ENCODE measurements around the gene APOL4. TPM values are rescaled to one million over a fixed set of nuclear protein-coding genes. Genes with fewer than 3 reads are reported as not detected.

Gene APOL4
- total RNA-seq, 2 experiments from 2014 or later, result not detected

- POLR2A ChIA-PET, result no interaction called here
- intact Hi-C loops (cut with DNase I, micrococcal nuclease), result no loop called here
Observed at GRCh38 chr22:36244522-36245391, 43.1 kb upstream of the APOL4 start.

DNA sequence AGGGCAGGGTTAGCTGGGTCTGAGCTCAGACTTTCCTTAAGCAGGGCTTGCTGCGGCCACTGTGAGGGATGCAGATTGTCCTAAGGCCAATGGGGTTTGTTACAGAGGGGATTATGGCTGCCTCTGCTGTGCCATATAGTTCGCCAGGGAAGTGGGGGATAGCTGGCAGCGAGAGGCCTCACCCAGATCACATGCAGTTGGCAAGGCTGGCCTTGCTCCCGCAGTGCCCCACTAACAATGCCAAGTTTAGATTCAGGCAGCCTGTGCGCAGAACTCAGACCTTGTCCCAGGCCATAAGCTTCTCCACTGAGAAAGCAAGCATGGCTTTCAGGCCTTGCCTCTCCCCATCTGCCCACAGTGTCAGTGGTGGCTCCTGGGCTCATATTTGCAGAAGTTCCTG, 42.4 kb upstream of the APOL4 start:
- H3K4me3 ChIP-seq (ENCODE audit: low read length), result no peak overlapping the region
- Mint-ChIP-seq H3K27ac (no peak overlapping the region), H3K4me3 (no peak overlapping the region), H3K36me3 (ENCODE audit: low read depth) (peaks cover 6% of the 10 kb centered on the region), H3K4me1 (ENCODE audit: low read depth) (peaks cover 11% of the 10 kb centered on the region), H3K27me3 (no peaks in the 10 kb centered on the region), H3K9me3 (peaks cover 2% of the 10 kb centered on the region)
- H3K4me1 ChIP-seq (ENCODE audit: insufficient read depth, low read length), result peaks cover 9% of the 10 kb centered on the region
- no peaks in the 10 kb centered on the region for H3K36me3 ChIP-seq (ENCODE audit: insufficient read depth, low read length)
- ChIA-PET POLR2A (no interaction called here), CTCF (no interaction called here)
- no peak overlapping the region for H3K27ac ChIP-seq (ENCODE audit: low read depth in 1 of 2, low read length in 2 of 2)
- TF ChIP-seq, protein P1, sequence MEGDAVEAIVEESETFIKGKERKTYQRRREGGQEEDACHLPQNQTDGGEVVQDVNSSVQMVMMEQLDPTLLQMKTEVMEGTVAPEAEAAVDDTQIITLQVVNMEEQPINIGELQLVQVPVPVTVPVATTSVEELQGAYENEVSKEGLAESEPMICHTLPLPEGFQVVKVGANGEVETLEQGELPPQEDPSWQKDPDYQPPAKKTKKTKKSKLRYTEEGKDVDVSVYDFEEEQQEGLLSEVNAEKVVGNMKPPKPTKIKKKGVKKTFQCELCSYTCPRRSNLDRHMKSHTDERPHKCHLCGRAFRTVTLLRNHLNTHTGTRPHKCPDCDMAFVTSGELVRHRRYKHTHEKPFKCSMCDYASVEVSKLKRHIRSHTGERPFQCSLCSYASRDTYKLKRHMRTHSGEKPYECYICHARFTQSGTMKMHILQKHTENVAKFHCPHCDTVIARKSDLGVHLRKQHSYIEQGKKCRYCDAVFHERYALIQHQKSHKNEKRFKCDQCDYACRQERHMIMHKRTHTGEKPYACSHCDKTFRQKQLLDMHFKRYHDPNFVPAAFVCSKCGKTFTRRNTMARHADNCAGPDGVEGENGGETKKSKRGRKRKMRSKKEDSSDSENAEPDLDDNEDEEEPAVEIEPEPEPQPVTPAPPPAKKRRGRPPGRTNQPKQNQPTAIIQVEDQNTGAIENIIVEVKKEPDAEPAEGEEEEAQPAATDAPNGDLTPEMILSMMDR (IDR thresholded peaks at IDR 0.05), result no peak
- H3K27me3 ChIP-seq (ENCODE audit: control insufficient read depth in 1 of 2, insufficient read depth in 2 of 2, low read length in 2 of 2), result no peaks in the 10 kb centered on the region
- ATAC-seq (ENCODE audit: poor library complexity) (no peak), DNase-seq (no peak)
- intact Hi-C loops (cut with DNase I, micrococcal nuclease), result no loop called here
- H3K9me3 ChIP-seq (ENCODE audit: control insufficient read depth in 1 of 2, insufficient read depth in 1 of 2, low read length in 2 of 2), result no peaks in the 10 kb centered on the region

More at GRCh38 chr22:36244522-36245391, 43.1 kb upstream of the APOL4 start:
- Mint-ChIP-seq H3K9me3 (peaks cover 2% of the 10 kb centered on the region), H3K27me3 (no peaks in the 10 kb centered on the region), H3K27ac (no peak overlapping the region), H3K4me1 (ENCODE audit: low read depth) (peaks cover 4% of the 10 kb centered on the region), H3K4me3 (no peak overlapping the region), H3K36me3 (ENCODE audit: low read depth) (no peaks in the 10 kb centered on the region)
- Histone ChIP-seq H3K4me3 (ENCODE audit: low read length) (no peak overlapping the region), H3K4me1 (ENCODE audit: insufficient read depth, low read length) (peaks cover 4% of the 10 kb centered on the region), H3K36me3 (ENCODE audit: insufficient read depth, low read length) (no peaks in the 10 kb centered on the region), H3K27me3 (ENCODE audit: control insufficient read depth in 1 of 2, insufficient read depth in 2 of 2, low read length in 2 of 2) (no peaks in the 10 kb centered on the region), H3K27ac (ENCODE audit: low read depth in 1 of 2, low read length in 2 of 2) (no peak overlapping the region), H3K9me3 (ENCODE audit: control insufficient read depth in 1 of 2, insufficient read depth in 1 of 2, low read length in 2 of 2) (no peaks in the 10 kb centered on the region)
- DNase-seq, result no peak
- CTCF ChIA-PET, result no interaction called here
- no peak for ATAC-seq (ENCODE audit: poor library complexity)
- TF ChIP-seq, protein P1 (IDR thresholded peaks at IDR 0.05), result no peak

DNA sequence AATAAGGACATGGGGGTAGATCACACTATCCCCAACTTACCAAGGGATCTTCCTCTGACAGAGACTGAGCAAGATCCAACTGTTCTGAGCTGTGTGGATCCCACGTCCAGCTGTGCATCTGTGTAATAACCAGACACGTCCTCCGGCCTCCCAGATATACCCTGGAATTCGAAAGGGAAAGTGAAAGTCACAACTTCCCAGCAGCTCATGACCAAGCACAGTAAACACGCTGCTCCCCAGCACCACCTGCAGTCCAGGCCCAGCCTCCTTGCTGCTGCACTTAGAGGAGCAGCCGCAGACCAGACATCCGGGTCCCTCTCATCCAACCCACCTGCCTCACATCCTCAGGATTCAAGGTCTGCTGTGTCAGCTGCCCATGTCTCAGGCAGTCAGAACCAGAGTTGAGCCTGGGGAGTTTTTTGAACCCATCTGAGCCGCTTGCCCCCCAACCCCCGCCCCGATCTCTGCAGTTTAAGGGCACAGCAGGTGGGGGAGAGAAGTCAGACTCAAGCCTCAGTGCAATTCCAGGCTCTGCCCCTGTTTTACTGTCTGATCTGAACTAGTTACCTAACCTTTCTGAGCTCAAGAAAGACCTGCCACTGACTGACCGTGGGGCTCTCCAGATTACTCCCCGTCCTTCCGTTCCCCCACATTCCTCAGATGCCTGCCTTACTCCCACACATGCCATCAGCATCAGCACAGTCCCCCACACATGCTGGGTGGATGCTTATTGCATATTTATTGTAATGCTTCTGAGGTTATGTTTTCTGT, 38.0 kb upstream of the APOL4 start, which contains the start of gene APOL2:
TSS of gene APOL2 (minus strand) at position 127 of the 771 bp plus-strand sequence. CDS start 6,365 bp downstream, outside the sequence.
- Histone ChIP-seq H3K27me3 (ENCODE audit: control insufficient read depth in 1 of 2, insufficient read depth in 2 of 2, low read length in 2 of 2) (no peaks in the 10 kb centered on the region), H3K4me1 (ENCODE audit: insufficient read depth, low read length) (peaks cover 47% of the 10 kb centered on the region), H3K4me3 (ENCODE audit: low read length) (peak within 1 kb of the TSS; percentile 89), H3K27ac (ENCODE audit: low read depth in 1 of 2, low read length in 2 of 2) (peak within 1 kb of the TSS; percentile 67 to 79), H3K9me3 (ENCODE audit: control insufficient read depth in 1 of 2, insufficient read depth in 1 of 2, low read length in 2 of 2) (no peaks in the 10 kb centered on the region), H3K36me3 (ENCODE audit: insufficient read depth, low read length) (peaks cover 23% of the 10 kb centered on the region)
- H3K4me3 Mint-ChIP-seq, result peak within 1 kb of the TSS; percentile 87
- no peaks in the 10 kb centered on the region for H3K27me3 Mint-ChIP-seq
- CTCF ChIA-PET, result interaction anchor here (0.6 to 2.6 kb wide), 11 partner anchors 9 to 268 kb away, joined by 3 to 11 read pairs (median 3); partner anchors contain the start of genes APOL1 and FOXRED2
- H3K4me1 Mint-ChIP-seq (ENCODE audit: low read depth), result peaks cover 49% of the 10 kb centered on the region
- DNase-seq, result peak; percentile 69 to 94 (median 84)
- no peaks in the 10 kb centered on the region for H3K9me3 Mint-ChIP-seq
- H3K36me3 Mint-ChIP-seq (ENCODE audit: low read depth), result peaks cover 41% of the 10 kb centered on the region
- TF ChIP-seq, protein P1 (IDR thresholded peaks at IDR 0.05), result peak; percentile 60
- intact Hi-C loops (cut with DNase I, micrococcal nuclease), result loop anchor here in 1 of 2 experiments (5.0 kb wide), 1 partner anchor 38 kb away; no protein-coding TSS in a partner anchor
- peak; percentile 98 for ATAC-seq (ENCODE audit: poor library complexity)
- POLR2A ChIA-PET, result interaction anchor here (0.6 to 2.7 kb wide), 18 partner anchors 12 to 940 kb away, joined by 3 to 21 read pairs (median 4); partner anchors contain the start of genes APOL1, APOL3, EIF3D and FOXRED2
- peak within 1 kb of the TSS; percentile 90 for H3K27ac Mint-ChIP-seq
